Cerebellar cortex (tissue), 1 donor: ENCODE measurements around the gene ADAMTSL3.
A peak's percentile ranks its signal among the peaks of the same experiment; 100 is the strongest.

Experiments used
- DNase-seq: peaks from one replicate; pipeline ENCODE4 v3.0.0-alpha.2; 2015; ENCODE audit warnings: low spot score

Gene ADAMTSL3

DNA sequence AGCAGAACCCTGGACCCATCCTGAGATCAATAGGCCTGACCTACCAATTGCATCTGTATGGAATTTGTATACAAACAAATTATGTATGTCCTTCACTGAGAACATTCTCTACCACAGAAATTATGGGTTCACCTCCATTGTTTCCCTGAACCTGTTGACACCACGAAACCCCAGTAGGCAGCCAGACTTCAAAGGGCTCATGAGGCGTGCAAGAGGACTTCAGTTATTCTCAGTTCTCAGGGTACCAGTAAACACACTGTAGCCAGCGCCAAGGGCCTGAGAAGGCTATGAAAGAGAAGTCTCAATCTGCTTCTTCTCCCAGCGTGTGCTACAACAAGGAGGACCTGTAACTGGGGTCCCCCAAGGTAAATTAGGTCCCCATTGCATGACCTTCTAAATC lies 326.7 kb downstream of the ADAMTSL3 start:
- DNase-seq: no peak

DNA sequence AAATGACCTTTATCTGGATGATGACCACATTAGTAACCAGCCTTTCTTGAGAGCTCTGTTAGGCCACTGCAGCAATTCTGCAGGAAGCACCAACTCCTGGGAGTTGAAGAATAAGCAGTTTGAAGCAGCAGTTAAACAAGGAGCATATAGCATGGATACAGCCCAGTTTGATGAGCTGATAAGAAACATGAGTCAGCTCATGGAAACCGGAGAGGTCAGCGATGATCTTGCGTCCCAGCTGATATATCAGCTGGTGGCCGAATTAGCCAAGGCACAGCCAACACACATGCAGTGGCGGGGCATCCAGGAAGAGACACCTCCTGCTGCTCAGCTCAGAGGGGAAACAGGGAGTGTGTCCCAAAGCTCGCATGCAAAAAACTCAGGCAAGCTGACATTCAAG lies 328.8 kb downstream of the ADAMTSL3 start:
- no peak for DNase-seq

DNA sequence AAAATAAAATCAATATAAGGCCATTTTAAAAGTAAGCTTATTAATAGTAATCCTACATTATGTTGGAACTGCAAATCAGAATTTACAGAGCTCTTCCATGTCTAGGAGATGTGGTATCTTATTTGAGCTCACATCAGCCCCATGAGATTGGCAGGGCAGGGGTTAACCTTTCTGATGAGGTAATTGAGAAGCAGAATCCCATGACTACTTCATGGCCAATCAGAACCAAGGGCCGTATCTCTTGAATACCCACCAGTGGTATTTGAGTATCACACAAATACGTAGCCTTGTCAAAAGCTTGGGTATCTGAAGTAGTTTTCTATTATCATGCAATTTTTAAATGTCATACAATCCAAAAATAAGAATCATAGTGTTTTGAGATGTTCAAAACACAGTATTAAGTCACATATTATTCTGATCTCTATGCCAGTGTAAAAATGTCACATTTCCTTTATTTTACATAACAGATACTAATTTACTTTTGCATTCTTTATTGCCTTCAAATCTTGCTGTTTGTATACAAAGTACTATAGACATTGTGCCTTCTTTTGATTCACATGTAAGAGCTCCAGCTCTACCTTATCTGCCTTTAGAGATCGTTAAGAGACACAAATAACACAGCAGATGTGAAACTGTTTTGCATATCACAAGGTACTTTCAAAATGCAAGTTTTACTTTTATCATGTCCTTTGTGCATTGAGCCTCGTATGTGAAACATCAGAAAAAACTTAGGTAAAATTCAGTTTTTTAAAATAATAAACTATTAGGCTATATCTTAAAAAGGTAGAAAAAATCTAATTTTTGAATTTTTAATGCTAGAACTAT lies 329.9 kb downstream of the ADAMTSL3 start:
- no peak for DNase-seq

DNA sequence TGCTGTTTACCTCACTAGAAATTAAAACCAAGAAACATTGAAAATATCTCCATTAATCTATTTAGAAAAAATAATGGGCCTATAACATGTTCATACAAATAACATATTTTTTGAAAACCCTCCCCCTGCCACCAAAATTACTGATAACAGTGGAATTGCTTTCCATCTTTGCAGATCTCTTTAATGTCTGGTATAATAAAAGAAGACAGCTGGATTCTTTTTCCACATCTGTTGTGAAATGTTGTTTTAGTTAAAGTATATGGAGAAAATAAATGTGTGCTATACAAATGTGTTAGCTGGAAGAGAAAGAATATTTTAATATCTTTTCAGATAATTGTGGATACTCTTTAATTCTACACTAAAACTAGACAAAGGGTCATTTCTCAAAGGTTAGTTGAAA lies 330.7 kb downstream of the ADAMTSL3 start:
- DNase-seq: no peak

DNA sequence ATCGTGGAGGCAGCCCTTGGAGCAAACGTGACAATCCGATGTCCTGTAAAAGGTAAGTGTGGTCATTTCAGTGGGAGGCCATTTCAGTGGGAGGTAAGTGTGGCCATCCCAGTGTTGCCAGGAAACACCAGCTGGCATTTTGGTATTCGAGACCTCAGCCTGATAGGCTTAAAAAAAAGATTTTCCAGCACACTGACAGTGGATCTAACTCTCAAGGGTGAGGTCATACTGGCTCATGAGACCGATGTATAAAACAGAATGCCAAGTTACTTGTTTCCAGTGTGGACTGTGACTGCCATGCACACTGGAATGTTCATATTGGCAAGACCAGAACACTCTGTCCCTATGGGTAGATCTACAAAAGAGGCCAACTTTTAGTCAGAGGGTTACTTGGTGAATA lies 337.2 kb downstream of the ADAMTSL3 start:
- peak; percentile 54 for DNase-seq

DNA sequence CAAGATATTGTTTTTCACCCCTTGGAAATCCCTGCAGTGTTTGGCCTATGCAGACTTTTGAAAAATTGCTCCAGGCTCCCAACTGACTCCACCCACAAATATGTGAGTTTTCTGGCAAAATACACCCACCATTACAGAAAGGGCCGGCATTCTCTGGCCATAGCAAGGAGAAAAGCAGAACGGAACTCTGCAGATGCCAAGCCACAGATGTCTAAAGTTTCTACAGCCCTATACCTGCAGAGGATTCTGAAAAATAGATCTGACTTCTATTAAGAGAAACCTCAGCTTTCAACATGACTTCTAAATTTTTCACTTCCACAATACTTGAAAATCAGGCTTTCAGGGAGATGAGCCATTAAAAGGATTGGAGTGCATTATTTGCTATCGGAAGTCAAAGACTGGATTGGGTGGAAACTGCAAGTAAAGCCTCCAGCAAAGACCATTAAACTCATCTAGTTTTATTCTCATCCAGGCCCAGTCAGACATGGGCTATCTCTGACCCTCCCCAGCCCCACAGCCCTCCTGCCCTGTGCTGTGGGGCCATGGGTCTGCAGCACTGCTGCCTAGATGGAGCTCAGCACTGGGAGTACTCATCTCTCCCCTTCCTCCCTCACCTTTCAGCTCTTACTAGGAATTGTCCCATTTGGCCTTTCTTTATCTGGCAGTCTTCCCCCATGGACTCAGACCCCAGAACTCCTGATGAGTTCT lies 338.6 kb downstream of the ADAMTSL3 start:
- no peak for DNase-seq

DNA sequence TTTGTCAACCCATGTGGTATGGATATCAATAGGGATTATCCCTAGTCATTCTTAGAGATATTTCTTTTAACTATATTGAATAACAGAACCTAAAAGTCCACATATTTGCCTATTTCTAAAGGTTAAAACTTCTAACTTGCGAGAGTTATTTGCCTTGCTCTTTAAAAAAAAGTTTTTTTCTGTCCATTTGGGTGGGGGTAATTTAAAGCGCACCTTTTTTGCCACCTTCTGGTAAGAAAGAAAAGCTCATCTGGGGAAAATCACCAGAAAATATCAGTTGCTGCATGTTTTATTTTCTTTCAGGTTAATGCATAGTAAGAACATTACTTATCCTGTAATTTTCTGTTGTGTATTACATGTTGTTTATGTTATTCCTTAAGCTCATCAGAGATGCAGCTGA lies 339.7 kb downstream of the ADAMTSL3 start:
- no peak for DNase-seq

DNA sequence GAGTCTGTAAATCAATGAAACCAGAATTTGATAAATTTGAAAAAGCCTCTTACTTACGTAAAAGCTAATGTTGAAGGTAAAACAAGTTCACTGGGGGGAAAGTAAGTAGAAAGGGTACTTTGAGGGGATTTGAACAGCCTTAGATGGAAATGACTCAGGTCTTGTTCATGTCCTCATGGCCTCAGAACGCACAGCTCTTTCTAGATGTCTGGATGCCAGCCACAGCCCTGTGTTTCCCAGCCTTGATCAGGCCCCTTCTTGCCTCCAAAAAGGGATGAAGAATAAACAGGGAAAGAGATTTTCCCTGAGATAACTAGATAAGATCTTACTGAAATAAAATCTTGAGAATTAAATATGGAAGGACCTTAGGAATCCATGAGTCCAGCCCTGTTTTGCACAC lies 344.6 kb downstream of the ADAMTSL3 start:
- no peak for DNase-seq

DNA sequence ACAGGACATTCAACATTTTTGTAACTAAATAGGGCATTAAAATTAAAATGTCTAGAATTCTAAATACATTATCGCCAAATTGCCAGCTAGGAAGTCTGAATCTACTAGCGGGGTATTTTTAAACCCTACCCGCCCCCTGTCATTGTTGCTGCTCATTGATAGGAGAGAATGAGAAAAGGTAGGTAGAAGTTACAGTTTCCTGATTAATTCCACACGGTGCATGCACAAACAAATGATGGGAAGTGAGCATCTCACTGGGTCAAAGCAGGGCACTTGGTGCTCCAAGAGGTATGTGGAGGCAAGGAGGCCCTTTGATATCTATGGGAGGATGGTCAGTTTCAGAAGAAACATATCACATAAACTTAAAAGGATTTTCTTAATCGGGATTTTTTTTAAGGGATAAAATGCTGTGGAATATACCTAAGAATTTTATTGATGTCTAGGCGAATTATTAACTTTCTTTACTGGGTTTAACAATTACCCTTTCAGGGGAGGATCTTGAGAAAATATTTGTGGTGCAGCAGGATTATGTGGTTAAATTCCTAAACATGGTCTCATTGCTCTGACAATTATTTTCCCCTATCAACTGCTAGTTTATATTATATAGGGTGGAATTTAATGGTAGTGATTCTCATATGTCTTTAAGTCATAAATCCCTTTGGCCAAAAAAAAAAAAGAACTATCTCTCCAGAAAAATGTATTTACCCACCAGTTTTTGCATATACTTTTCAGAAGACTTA lies 345.6 kb downstream of the ADAMTSL3 start:
- DNase-seq: no peak

DNA sequence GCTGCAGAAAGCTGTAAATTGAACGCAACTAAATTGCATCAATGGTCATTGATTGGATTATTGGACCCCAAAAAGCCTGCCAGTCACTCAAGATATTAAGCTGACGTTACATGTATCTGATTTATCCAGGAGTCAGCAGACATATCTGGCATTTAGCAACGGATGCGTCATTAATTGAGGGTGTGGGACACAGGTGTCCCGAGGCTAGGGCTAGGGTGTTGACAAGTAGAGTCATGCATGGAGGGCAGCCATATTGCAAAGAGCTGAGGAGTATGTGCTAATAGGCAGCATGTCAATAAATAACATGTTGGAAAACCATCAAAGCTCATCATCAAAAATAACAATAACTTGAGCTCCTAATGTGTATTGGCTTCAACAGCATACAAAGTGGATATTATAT lies 347.1 kb downstream of the ADAMTSL3 start:
- DNase-seq: no peak

DNA sequence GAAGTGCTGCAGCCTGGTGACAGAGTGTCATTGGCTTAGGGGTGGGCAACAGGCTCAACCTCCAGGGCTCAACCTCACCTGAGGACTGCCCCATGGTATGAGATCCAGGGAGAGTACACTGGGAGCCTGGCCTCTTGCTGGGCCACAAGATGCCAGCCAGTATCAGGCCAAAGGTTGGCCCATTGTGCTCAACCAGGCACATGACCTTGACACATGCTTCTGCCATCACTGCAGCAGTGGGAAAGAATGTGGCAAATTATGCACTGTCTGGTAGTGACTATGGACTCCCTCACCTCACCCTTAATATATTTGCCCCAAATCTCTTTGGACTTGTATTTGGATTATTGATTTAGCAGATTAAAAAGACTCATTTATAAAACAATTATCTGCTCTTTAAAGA lies 347.7 kb downstream of the ADAMTSL3 start:
- DNase-seq: no peak

DNA sequence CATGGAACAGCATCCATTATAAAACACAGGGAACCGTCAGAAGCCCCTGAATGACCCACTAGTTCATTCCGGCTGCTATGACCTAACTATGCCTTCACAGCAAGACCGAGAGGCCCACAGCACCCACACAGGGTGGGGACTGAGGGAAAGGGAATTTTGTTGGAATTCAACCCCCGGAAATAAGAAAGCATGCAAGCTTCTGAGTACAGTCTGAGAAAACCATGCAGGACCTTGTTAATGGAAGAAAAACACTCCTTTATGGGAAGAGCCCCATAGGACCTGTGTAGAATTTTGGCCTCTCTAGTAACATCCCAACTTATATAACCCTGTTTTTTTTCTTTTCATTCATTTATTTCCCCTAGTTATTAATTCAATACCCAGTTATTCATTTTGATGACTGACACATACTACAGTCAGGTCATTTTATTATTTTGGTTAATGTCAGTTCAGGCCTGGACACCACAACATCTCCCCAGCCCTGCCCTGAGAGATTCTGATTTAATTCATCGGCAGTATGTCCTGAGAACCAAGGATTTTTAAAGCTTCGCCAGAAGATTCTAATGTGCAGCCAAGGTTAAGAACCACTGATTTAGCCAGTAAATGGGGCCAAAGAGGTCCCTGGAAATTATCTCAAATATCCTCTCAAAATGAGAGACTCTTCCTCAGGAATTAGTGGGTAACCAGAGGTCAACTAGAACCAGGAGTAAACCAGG lies 350.0 kb downstream of the ADAMTSL3 start:
- no peak for DNase-seq

DNA sequence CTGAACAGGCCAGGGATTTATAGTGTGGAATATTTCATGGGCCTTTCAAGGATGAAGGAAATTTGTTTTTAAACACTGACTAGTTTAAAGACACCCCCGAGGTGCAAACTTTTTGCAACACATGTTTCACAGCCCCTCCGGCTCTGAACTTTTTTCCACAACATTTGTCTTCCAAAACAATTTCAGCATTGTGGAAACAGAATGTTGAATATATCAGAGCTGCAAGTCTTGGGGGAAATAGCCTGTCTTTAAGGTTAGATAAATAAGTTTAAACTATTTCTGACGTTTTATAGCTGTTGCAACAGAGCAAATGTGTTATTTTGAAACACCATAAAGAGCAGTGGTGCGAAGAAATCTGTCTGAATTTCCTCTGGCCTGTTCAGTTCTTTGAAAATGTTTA lies 352.5 kb downstream of the ADAMTSL3 start:
- DNase-seq: no peak

DNA sequence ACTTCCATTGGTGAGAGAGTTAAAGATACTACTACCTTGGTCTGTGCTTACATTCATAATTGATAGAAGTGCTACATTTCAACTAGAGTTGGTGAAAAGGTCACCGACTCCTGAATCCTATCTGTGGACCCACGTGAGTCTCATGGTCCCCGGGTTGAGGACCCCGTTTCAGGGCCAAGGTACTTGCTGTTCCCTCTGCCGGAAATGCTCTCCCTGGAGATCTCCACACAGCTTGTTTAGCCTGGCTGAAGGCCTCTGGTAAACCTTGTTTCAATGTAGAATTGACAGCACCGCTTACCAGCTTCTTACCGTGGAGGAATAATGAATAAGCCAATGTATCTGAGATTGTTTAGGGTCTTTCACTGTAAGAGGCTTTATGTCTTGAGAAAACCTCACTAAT lies 355.7 kb downstream of the ADAMTSL3 start:
- DNase-seq: no peak

DNA sequence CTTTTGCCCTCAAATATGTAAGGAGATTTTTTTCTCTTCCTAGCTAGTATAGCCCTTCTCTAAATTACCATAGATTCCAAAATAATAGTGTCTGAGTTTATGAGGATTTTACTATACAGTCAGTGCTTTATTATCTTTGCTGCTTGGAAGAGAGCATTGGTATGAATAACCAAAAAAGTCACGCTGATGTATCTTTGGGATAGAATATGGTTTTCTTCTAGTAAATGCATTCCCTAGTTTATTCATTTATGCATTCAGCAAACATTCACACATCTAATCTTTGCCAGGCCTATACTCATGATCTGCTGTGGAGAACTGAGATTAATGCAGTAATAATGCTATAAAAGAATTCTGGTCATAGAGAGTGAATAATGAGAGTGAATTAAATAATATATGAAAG lies 356.3 kb downstream of the ADAMTSL3 start:
- DNase-seq: no peak

DNA sequence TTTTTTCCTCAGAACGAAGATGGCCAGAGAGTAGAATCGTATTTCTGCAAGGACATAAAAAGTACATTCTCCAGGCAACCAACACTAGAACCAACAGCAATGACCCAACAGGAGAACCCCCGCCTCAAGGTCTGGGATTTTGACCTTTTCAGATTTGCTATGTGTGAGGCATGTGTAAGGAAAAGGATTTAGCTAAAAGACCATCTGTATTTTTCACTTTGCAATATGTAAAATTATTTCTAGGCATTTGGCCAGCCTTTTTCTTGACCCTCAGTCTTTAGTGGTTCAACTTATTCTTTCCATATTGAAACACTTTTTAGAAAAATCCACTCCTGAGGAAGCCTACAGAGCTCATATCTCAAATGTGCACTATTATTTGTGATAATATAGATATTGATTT lies 362.4 kb downstream of the ADAMTSL3 start:
- DNase-seq: no peak

DNA sequence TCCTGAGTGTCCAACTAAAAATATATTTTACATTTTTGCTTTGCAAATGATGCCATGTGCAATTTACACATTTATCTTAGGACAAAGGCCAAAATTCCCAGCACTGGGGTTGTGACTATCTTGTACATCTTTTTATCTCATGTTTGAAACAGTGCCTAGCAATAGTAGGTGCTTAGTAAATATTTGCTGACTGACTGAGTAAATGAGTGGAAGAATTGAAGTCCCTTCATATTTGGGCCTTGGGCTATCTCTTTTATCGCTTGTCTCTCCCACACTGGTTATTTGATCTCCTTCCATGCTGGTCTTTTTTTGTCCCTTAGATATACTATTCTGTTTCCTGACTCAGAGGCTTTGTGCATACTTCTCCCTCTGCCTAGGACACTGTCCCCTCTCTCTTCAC lies 368.6 kb downstream of the ADAMTSL3 start:
- DNase-seq: no peak

DNA sequence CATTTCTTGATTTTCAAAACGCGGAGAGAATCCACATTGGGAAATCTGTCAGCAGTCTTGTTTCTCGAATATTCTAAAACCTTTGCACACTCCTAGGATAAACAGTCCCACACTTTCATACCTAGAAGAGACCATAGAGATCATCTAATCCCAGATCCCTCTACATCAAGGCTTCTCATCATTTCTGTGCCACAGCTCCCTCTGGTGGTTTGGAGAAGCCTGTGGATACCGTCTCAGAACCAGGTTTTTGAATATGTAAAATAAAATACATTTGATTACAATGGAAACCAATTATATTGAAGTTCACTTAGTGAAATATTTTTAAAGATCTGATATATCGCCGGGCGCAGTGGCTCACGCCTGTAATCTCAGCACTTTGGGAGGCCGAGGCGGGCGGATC lies 369.7 kb downstream of the ADAMTSL3 start:
- peak; percentile 9 for DNase-seq

DNA sequence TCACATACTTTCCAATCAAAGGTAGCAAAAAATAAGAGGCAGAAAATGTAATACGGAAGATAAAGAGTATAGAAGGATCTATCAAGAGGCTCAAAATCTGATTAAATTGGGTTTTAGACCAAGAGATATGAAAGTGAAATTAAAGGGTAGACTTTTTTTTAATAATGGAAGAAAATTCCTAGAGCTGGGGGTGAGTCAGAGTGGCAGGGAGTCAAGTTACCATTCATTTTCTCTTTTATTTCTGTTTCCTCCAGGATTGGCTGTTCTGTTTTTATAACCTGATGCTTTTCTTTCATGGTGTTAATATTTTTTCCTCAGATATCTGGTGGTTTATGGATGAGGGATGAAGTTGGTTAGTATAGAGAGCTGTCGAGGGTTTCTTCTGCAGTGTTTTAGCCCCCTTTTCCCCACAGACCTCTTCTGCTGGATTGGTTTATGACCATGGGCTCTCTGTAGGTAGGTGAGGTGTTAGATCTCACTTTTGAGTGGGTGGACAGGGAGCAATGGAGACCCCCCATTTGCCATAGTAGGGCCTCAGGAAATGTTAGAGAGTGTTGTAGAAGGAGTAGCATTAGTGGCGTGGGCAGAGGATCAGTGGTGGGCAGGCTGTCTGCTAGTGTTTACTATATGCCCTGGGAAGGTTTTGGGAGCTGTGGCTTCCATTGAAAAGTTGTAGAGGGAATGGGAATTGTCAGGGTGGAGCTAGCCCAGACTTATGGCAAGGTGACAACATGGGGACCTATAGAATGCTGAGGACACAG lies 380.1 kb downstream of the ADAMTSL3 start:
- DNase-seq: no peak

DNA sequence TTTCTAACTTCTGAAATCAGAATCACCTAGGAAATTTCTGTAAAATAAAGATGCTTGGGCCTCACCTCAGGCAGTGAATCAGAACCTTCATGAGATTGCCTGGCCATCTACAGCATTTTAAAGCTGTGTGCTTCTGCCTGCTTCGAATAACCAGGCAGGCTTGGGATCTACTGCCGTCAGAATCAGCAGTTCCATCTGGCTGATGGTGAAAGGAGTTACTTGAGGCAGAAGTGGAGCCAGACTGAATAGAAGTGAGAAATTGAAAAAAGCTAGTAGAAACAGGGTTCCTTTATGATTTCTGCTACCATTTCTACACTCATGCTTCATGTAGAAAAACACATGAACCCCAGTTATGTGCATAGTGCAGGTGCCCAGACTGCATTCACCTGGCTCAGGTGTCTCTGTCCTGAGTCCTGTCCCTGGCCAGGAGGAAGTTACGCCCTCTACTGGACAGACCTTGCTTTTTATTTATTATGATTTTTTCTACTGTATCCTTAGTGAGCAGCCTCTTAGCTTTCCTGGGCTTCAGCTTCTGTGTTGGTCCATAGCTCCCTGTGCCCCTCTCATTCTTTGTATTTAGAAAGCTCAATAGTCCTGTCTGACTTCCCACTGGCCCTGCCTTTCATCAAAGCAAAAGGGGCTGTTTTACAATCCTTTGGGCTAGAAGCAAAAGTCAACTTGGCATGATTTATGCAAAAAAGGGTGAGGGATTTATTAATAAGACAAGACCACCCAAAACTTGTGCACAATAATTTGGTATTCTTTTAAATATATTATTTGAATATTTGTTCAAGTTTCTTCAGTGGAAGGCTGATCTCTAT lies 380.9 kb downstream of the ADAMTSL3 start:
- peak; percentile 25 for DNase-seq

DNA sequence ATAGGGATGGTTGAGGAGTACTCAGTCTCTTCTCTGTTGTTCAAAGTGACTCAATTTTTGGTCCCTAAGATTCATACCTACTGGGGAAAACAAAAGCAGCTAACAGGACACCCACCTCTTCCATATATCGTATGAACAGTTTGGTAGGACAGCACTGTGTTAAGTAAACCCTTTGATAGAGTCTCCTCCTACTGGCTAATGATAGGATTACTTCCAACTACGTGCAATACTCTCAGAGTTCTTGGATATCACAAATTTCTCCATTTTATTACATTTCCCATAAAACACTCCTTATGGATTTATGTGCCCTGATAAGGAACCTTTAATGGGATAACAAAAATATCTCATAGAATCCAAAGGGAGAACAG lies 381.5 kb downstream of the ADAMTSL3 start:
- peak; percentile 35 for DNase-seq
